ENCODE measurements around the gene SKAP2. TPM values are rescaled to one million over a fixed set of nuclear protein-coding genes. Genes with fewer than 3 reads are reported as not detected.
A peak's percentile ranks its signal among the peaks of the same experiment; 100 is the strongest.

Gene SKAP2
- total RNA-seq, 1 experiment from 2014 or later, result 3.2 TPM

- Mint-ChIP-seq H3K9me3 (no peaks in the 10 kb centered on the region; a peak in 1 of 5 replicates), H3K27me3 (ENCODE audit: low read depth) (peaks cover 70% of the 10 kb centered on the region), H3K4me1 (peaks cover 13 to 17% of the 10 kb centered on the region in 2 experiments), H3K36me3 (ENCODE audit: insufficient read depth in 1 of 3, low read depth in 3 of 3) (no peaks in the 10 kb centered on the region), H3K27ac (peak overlapping the region; percentile 84 to 97 (median 97); a peak in 5 of 7 replicates), H3K4me3 (peak overlapping the region; percentile 87 to 90)
- DNase-seq, result no peak
- Histone ChIP-seq H2BK20ac (ENCODE audit: low read depth, low read length, poor library complexity, severe bottlenecking) (no peak overlapping the region), H2BK15ac (ENCODE audit: low read depth, low read length) (no peak overlapping the region), H4K91ac (ENCODE audit: insufficient read length, low read depth, low read length) (no peak overlapping the region), H3K4me2 (ENCODE audit: insufficient read depth, insufficient read length, low read length) (peak overlapping the region; percentile 91), H2AK5ac (ENCODE audit: insufficient read length, low read length) (no peak overlapping the region), H3K4me1 (ENCODE audit: insufficient read depth, low read length) (peaks cover 2% of the 10 kb centered on the region; the same call in 1 of the 2 replicates), H3T11ph (ENCODE audit: low read length) (no peak overlapping the region), H3K56ac (ENCODE audit: insufficient read length, low read depth, low read length) (no peak overlapping the region), H3K79me1 (ENCODE audit: insufficient read depth, low read depth, low read length, poor library complexity, severe bottlenecking) (no peaks in the 10 kb centered on the region), H3K9ac (ENCODE audit: extremely low read depth, insufficient read length, low read length) (peak overlapping the region; percentile 30), H3K18ac (ENCODE audit: insufficient read length, low read depth, low read length) (no peak overlapping the region), H2BK12ac (ENCODE audit: insufficient read length, low read depth, low read length) (no peak overlapping the region), H4K5ac (ENCODE audit: insufficient read length, low read depth, low read length) (no peak overlapping the region), H4K20me1 (ENCODE audit: control insufficient read depth, insufficient read depth, insufficient read length) (peaks cover 3% of the 10 kb centered on the region), H2BK5ac (ENCODE audit: insufficient read length, low read length) (no peak overlapping the region), H3K79me2 (ENCODE audit: insufficient read depth, low read length) (no peaks in the 10 kb centered on the region), H3K27me3 (ENCODE audit: insufficient read depth, low read length) (peaks cover 3% of the 10 kb centered on the region; the same call in 1 of the 2 replicates), H2BK120ac (ENCODE audit: low read depth, low read length, poor library complexity, severe bottlenecking) (no peak overlapping the region), H3K23ac (ENCODE audit: insufficient read length, low read depth, low read length) (no peak overlapping the region), H3K4ac (ENCODE audit: low read depth, low read length) (no peak overlapping the region), H3K9me3 (ENCODE audit: control insufficient read depth, low read depth, low read length) (no peaks in the 10 kb centered on the region), H4K8ac (replicated peaks; ENCODE audit: insufficient read length, low read depth, low read length) (no peak overlapping the region), H3K23me2 (ENCODE audit: insufficient read length, low read depth, low read length, poor library complexity, severe bottlenecking) (peaks cover 7% of the 10 kb centered on the region), H2AFZ (ENCODE audit: low read length) (no peak overlapping the region), H3K14ac (ENCODE audit: insufficient read depth, low read length) (no peak overlapping the region), H3K27ac (ENCODE audit: insufficient read length, low read depth, low read length) (no peak overlapping the region)
- TF ChIP-seq CTCF (conservative IDR thresholded peaks at IDR 0.05), result no peak
- WGBS (ENCODE audit: extremely low coverage, insufficient read length, low lambda C conversion rate), result no CpG with 5 or more reads among the region's 17 CpGs
Measured at GRCh38 chr7:26863518-26864308, 677 bp downstream of the SKAP2 start.

All from H9 (cell line).